GM12878 (cell line): ENCODE measurements around the gene SOX12. TPM values are rescaled to one million over a fixed set of nuclear protein-coding genes. Genes with fewer than 3 reads are reported as not detected.

Source experiments
- CEBPB ChIP-seq, 2 experiments: fragments of 150-350 bp in 1 of 2; IDR thresholded peaks; 2 replicates each; pipeline ENCODE4 v1.6.1; 2012 to 2014; ENCODE audit warnings: low read depth in 2 of 2, low read length in 2 of 2, borderline replicate concordance in 1 of 2, inconsistent platforms in 1 of 2
- CHD2 ChIP-seq: IDR thresholded peaks from 2 replicates; pipeline ENCODE4 v1.6.1; 2011; ENCODE audit warnings: low read depth, low read length, improper control_type of control experiment, borderline replicate concordance
- CTCF ChIP-seq, 3 experiments: IDR thresholded peaks in 2 of 3; conservative IDR thresholded peaks in 1 of 3; 2 replicates each; pipeline ENCODE4 v1.5.1; 2011; ENCODE audit warnings: low read depth in 3 of 3, low read length in 3 of 3, mild to moderate bottlenecking in 3 of 3, control low read depth in 2 of 3, moderate library complexity in 2 of 3, inconsistent platforms in 1 of 3, mixed read lengths in 1 of 3; ENCODE audit not compliant: control insufficient read depth in 2 of 3, insufficient read depth in 1 of 3; ENCODE audit errors: extremely low read depth in 1 of 3
- EP300 ChIP-seq, 2 experiments: fragments of 150-350 bp in 1 of 2; IDR thresholded peaks; 2 replicates each; pipeline ENCODE4 v1.6.1; 2011 to 2012; ENCODE audit warnings: low read depth in 2 of 2, low read length in 2 of 2, borderline replicate concordance in 1 of 2, improper control_type of control experiment in 1 of 2, inconsistent platforms in 1 of 2; ENCODE audit not compliant: control insufficient read depth in 1 of 2
- FOS ChIP-seq: IDR thresholded peaks from 3 replicates; pipeline ENCODE4 v1.6.1; 2011; ENCODE audit warnings: borderline replicate concordance; ENCODE audit not compliant: insufficient read length; ENCODE audit errors: extremely low read depth
- JUND ChIP-seq: IDR thresholded peaks from 2 replicates; pipeline ENCODE4 v1.6.1; 2012; ENCODE audit warnings: low read depth, mild to moderate bottlenecking, low read length, improper control_type of control experiment, moderate library complexity
- LARP7 ChIP-seq: fragments of 450-650 bp; IDR thresholded peaks from 2 replicates; pipeline ENCODE4 v1.6.1; 2017; ENCODE audit warnings: mild to moderate bottlenecking
- MTA3 ChIP-seq: IDR thresholded peaks from 2 replicates; pipeline ENCODE4 v1.6.1; 2012; ENCODE audit warnings: low read length, inconsistent platforms, borderline replicate concordance
- MXI1 ChIP-seq: fragments of 150-350 bp; IDR thresholded peaks from 2 replicates; pipeline ENCODE4 v1.6.1; 2011; ENCODE audit warnings: low read depth, mild to moderate bottlenecking, inconsistent platforms, low read length, improper control_type of control experiment
- NFXL1 ChIP-seq: fragments of 450-650 bp; IDR thresholded peaks from 2 replicates; pipeline ENCODE4 v1.6.1; 2017; ENCODE audit warnings: antibody characterized with exemption, mild to moderate bottlenecking, borderline replicate concordance
- NR2C1 ChIP-seq: fragments of 450-650 bp; IDR thresholded peaks from 2 replicates; pipeline ENCODE4 v1.6.1; 2017; ENCODE audit warnings: antibody characterized with exemption, mild to moderate bottlenecking, moderate library complexity
- POLR2A ChIP-seq: IDR thresholded peaks from 2 replicates; pipeline ENCODE4 v1.6.1; 2011; ENCODE audit warnings: low read depth, mild to moderate bottlenecking, low read length
- POLR2AphosphoS2 ChIP-seq: IDR thresholded peaks from 2 replicates; pipeline ENCODE4 v1.6.1; 2011; ENCODE audit warnings: low read depth, mild to moderate bottlenecking, low read length, improper control_type of control experiment, moderate library complexity
- POU2F2 ChIP-seq: IDR thresholded peaks from 3 replicates; pipeline ENCODE4 v1.6.1; 2011; ENCODE audit warnings: low read depth, mild to moderate bottlenecking, low read length, borderline replicate concordance
- RELA ChIP-seq: fragments of 450-650 bp; IDR thresholded peaks from 2 replicates; pipeline ENCODE4 v1.8.0; 2014; ENCODE audit warnings: borderline replicate concordance; ENCODE audit not compliant: partially characterized antibody
- SIN3A ChIP-seq: IDR thresholded peaks from 2 replicates; pipeline ENCODE4 v1.6.1; 2012; ENCODE audit warnings: low read depth, low read length, improper control_type of control experiment
- SMC3 ChIP-seq: IDR thresholded peaks from 2 replicates; pipeline ENCODE4 v1.6.1; 2011; ENCODE audit warnings: low read length, improper control_type of control experiment, borderline replicate concordance
- TCF12 ChIP-seq: IDR thresholded peaks from 2 replicates; pipeline ENCODE4 v1.6.1; 2011; ENCODE audit warnings: low read depth, mild to moderate bottlenecking, low read length
- TCF3 ChIP-seq: IDR thresholded peaks from 2 replicates; pipeline ENCODE4 v1.6.1; 2012; ENCODE audit warnings: low read depth, mild to moderate bottlenecking, low read length, borderline replicate concordance; ENCODE audit not compliant: insufficient read depth
- WRNIP1 ChIP-seq: IDR thresholded peaks from 2 replicates; pipeline ENCODE4 v1.6.1; 2011; ENCODE audit warnings: low read depth, low read length, improper control_type of control experiment, borderline replicate concordance
- ZBED1 ChIP-seq: IDR thresholded peaks from 2 replicates; pipeline ENCODE4 v1.6.1; 2016; ENCODE audit warnings: borderline replicate concordance
- ZNF217 ChIP-seq: fragments of 450-650 bp; IDR thresholded peaks from 2 replicates; pipeline ENCODE4 v1.6.1; 2017; ENCODE audit warnings: antibody characterized with exemption, mild to moderate bottlenecking
- ZNF24 ChIP-seq: fragments of 450-650 bp; IDR thresholded peaks from 2 replicates; pipeline ENCODE4 v1.6.1; 2017; ENCODE audit warnings: antibody characterized with exemption, mild to moderate bottlenecking
- ZSCAN29 ChIP-seq: fragments of 450-650 bp; IDR thresholded peaks from 2 replicates; pipeline ENCODE4 v1.6.1; 2017; ENCODE audit warnings: mild to moderate bottlenecking, moderate library complexity
- polyA plus RNA-seq, 11 experiments: library from polyadenylated mRNA; depleted of rRNA in 4 of 11; unstranded in 6 of 11; stranded (reverse) in 5 of 11; fragments of >200 nt; fragmentation: Nextera tagmentation in 4 of 11; fragmentation: Illumina TruSeq in 1 of 11; extraction: Ambion mirVana in 4 of 11; extraction: Trizol in 1 of 11; gene quantifications; 1 replicate in 1 of 11; 2 replicates in 10 of 11; pipeline versions ENCODE4 v1.2.1 to v1.2.3, GENCODE V29; 2011 to 2016; ENCODE audit warnings: inconsistent platforms in 2 of 11, missing spikeins in 2 of 11, low read depth in 1 of 11
- total RNA-seq, 4 experiments: library from RNA; depleted of rRNA in 3 of 4; stranded (reverse); fragments of >200 nt in 3 of 4; fragmentation: Illumina TruSeq in 1 of 4; extraction: Trizol in 1 of 4; gene quantifications; 2 replicates each; pipeline versions ENCODE4 v1.2.1 to v1.2.3, GENCODE V29; 2013 to 2021
- TF ChIP-seq, protein P1 (sequence below): fragments of 450-650 bp; IDR thresholded peaks from 2 replicates; pipeline ENCODE4 v1.6.1; 2016; ENCODE audit warnings: mild to moderate bottlenecking
- TF ChIP-seq, protein P2 (sequence below): IDR thresholded peaks from 2 replicates; pipeline ENCODE4 v1.6.1; 2012; ENCODE audit warnings: low read depth, low read length, improper control_type of control experiment

The SOX12 gene
- total and polyA plus RNA-seq, 10 of the 15 experiments (the other 5 are each of a cell fraction or from before 2014, with no cell fraction given): 0.50 to 17.9 (median 1.4) TPM

DNA sequence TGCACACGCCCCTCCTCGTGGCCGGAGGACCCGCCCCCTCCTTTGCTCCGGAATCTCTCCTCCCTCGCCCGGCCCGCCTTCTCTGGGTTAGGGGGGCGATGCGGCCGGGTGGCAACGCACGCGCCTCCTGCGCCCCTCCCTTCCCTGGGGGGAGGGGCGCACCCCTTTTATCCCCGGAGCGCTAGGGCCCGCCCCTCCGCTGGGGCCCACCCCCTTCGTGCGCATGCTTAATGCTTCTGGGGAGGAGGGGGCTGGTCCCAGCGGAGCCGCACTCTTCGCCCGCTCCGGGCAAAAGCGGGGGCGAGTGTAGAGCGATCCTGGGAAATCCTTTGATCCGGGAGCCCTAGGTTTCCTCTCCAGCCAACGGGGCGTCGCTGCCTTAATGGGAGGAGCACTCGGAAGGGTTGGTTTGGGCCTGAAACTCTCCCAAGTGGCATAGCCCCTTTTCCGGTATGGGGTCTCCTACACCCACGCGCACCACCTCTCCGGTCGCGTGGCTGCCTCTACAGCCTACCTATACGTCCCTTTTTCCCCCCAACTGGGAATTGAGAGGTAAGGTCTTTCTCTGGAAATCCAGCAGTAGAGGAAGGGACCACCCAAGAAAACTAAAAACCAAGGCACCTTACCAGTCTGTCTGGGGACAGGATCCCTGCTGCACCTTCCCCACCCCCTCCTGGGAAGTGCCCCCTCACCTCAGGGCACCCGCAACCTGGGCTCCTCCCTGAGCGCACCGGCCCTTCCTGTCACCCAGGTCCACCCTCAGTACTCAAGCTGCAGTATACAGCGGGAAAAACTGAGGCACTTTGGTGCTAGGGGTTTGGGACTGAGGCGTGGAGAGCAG is 2.1 kb downstream of the SOX12 start (continued):
- TF ChIP-seq CEBPB (IDR thresholded peaks at IDR 0.05; ENCODE audit: borderline replicate concordance in 1 of 2, low read depth in 2 of 2, low read length in 2 of 2) (no peak), NFXL1 (no peak), SIN3A (0 out of 2 replicates have a peak, but pooled peaks have one; percentile 18), CHD2 (peak; percentile 85), ZSCAN29 (no peak), JUND (no peak), LARP7 (no peak; the same call in 1 of the 2 replicates), POU2F2 (no peak), TCF12 (no peak), RELA (peak; percentile 13), NR2C1 (peak; percentile 63), MTA3 (no peak), ZBED1 (no peak), CTCF (IDR thresholded peaks at IDR 0.05 in 2 of 3, conservative IDR thresholded peaks at IDR 0.05 in 1 of 3; ENCODE audit: control insufficient read depth in 2 of 3, extremely low read depth in 1 of 3, insufficient read depth in 1 of 3, low read depth in 3 of 3, low read length in 3 of 3) (no peak), MXI1 (no peak; the same call in 1 of the 2 replicates), TCF3 (0 out of 2 replicates have a peak, but pooled peaks have one; percentile 31), SMC3 (no peak), FOS (no peak), EP300 (IDR thresholded peaks at IDR 0.05; ENCODE audit: borderline replicate concordance in 1 of 2, control insufficient read depth in 1 of 2, low read depth in 2 of 2, low read length in 2 of 2) (0 out of 4 replicates have a peak, but pooled peaks of 1 of the 2 experiments have one; percentile 0), POLR2AphosphoS2 (no peak), ZNF24 (no peak), POLR2A (peak; percentile 66), WRNIP1 (no peak), ZNF217 (no peak)
- TF ChIP-seq, protein P1, sequence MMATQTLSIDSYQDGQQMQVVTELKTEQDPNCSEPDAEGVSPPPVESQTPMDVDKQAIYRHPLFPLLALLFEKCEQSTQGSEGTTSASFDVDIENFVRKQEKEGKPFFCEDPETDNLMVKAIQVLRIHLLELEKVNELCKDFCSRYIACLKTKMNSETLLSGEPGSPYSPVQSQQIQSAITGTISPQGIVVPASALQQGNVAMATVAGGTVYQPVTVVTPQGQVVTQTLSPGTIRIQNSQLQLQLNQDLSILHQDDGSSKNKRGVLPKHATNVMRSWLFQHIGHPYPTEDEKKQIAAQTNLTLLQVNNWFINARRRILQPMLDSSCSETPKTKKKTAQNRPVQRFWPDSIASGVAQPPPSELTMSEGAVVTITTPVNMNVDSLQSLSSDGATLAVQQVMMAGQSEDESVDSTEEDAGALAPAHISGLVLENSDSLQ: no peak
- TF ChIP-seq, protein P2, sequence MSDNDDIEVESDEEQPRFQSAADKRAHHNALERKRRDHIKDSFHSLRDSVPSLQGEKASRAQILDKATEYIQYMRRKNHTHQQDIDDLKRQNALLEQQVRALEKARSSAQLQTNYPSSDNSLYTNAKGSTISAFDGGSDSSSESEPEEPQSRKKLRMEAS: peak; percentile 71
